Iris pigment epithelial cell (primary cell): ENCODE results near the gene ZBTB20.

Experiments
- DNase-seq: peaks from one replicate; pipeline ENCODE4 v3.0.0-alpha.2; 2011; ENCODE audit warnings: low read depth

Gene ZBTB20

GRCh38 chr3:114928989-114929640 lies 218.0 kb downstream of the ZBTB20 start:
- DNase-seq: peak; percentile 26

GRCh38 chr3:114904633-114905032 lies 242.5 kb downstream of the ZBTB20 start:
- no peak for DNase-seq

GRCh38 chr3:114903213-114903612 lies 243.9 kb downstream of the ZBTB20 start:
- DNase-seq: no peak

- peak; percentile 6 for DNase-seq
Measured at GRCh38 chr3:114902691-114903101, 244.4 kb downstream of the ZBTB20 start.

GRCh38 chr3:114900908-114901307 lies 246.2 kb downstream of the ZBTB20 start:
- DNase-seq: peak; percentile 15

- DNase-seq: no peak
Measured at GRCh38 chr3:114899186-114899931, 247.7 kb downstream of the ZBTB20 start.

- DNase-seq: no peak
Measured at GRCh38 chr3:114896978-114897377, 250.1 kb downstream of the ZBTB20 start.

- no peak for DNase-seq
Measured at GRCh38 chr3:114893361-114893760, 253.7 kb downstream of the ZBTB20 start.

- no peak for DNase-seq
Measured at GRCh38 chr3:114892880-114893279, 254.2 kb downstream of the ZBTB20 start.

- no peak for DNase-seq
Measured at GRCh38 chr3:114892131-114892879, 254.8 kb downstream of the ZBTB20 start.

GRCh38 chr3:114887806-114888205 lies 259.3 kb downstream of the ZBTB20 start:
- no peak for DNase-seq

- DNase-seq: no peak
Measured at GRCh38 chr3:114886905-114887304, 260.2 kb downstream of the ZBTB20 start.

GRCh38 chr3:114884213-114884923 lies 262.7 kb downstream of the ZBTB20 start:
- no peak for DNase-seq

GRCh38 chr3:114880078-114880477 lies 267.0 kb downstream of the ZBTB20 start:
- DNase-seq: peak; percentile 60

- peak; percentile 82 for DNase-seq
Measured at GRCh38 chr3:114879059-114880031, 267.7 kb downstream of the ZBTB20 start.

GRCh38 chr3:114878114-114878839 lies 268.8 kb downstream of the ZBTB20 start:
- peak; percentile 72 for DNase-seq

GRCh38 chr3:114877378-114878113 lies 269.5 kb downstream of the ZBTB20 start:
- peak; percentile 20 for DNase-seq

GRCh38 chr3:114874522-114874971 lies 272.5 kb downstream of the ZBTB20 start:
- DNase-seq: no peak

GRCh38 chr3:114873591-114873990 lies 273.5 kb downstream of the ZBTB20 start:
- DNase-seq: no peak
